H1 (cell line): ENCODE results near the gene SMARCA2. TPM values are rescaled to one million over a fixed set of nuclear protein-coding genes. Genes with fewer than 3 reads are reported as not detected.

Experiments
- CTCF ChIA-PET: fragments of 300-600 bp; sonication (Branson Sonifier 250); formaldehyde crosslinking; loops from one replicate; lab custom pipeline; 2021; ENCODE audit not compliant: partially characterized antibody; lab: Charles Lee
- POLR2A ChIA-PET: fragments of 300-600 bp; sonication (Branson Sonifier 250); formaldehyde crosslinking; loops from one replicate; lab custom pipeline; 2021; ENCODE audit warnings: inconsistent platforms; ENCODE audit not compliant: partially characterized antibody; lab: Charles Lee
- DNase-seq, 2 experiments: peaks; one replicate each; pipeline versions ENCODE4 v3.0.0 to v3.0.0-alpha.2; 2010 to 2022; ENCODE audit warnings: low spot score in 2 of 2, low read depth in 1 of 2, mixed read lengths in 1 of 2
- FAIRE-seq: peaks from 2 replicates; lab custom pipeline; 2011; peaks lifted over from hg19 to GRCh38; lab: Jason Lieb, UNC
- H2AFZ ChIP-seq: 2 replicates; pipeline ENCODE4 v1.8.1; 2012; ENCODE audit warnings: low read length, inconsistent platforms
- H2AK5ac ChIP-seq: 2 replicates; pipeline ENCODE4 v1.6.1; 2013; ENCODE audit warnings: low read depth, low read length
- H2BK120ac ChIP-seq: replicated peaks from 2 replicates; pipeline ENCODE3; 2013; ENCODE audit warnings: low read depth, low read length, inconsistent platforms
- H2BK12ac ChIP-seq: 2 replicates; pipeline ENCODE4 v1.6.1; 2013; ENCODE audit warnings: low read depth, low read length
- H2BK15ac ChIP-seq: 2 replicates; pipeline ENCODE4 v1.6.1; 2013; ENCODE audit warnings: low read length
- H2BK20ac ChIP-seq: 2 replicates; pipeline ENCODE4 v1.6.1; 2013; ENCODE audit warnings: low read length
- H2BK5ac ChIP-seq: 2 replicates; pipeline ENCODE4 v1.6.1; 2013; ENCODE audit warnings: low read depth, low read length
- H3K14ac ChIP-seq: 2 replicates; pipeline ENCODE4 v1.6.1; 2013; ENCODE audit warnings: inconsistent platforms; ENCODE audit not compliant: insufficient read length
- H3K18ac ChIP-seq: 2 replicates; pipeline ENCODE4 v1.6.1; 2013; ENCODE audit warnings: low read length; ENCODE audit errors: extremely low read depth
- H3K23ac ChIP-seq: 2 replicates; pipeline ENCODE4 v1.6.1; 2013; ENCODE audit warnings: inconsistent platforms; ENCODE audit not compliant: insufficient read length
- H3K23me2 ChIP-seq: 2 replicates; pipeline ENCODE4 v1.6.1; 2013; ENCODE audit warnings: low read depth, low read length
- H3K27ac ChIP-seq: 2 replicates; pipeline ENCODE4 v1.6.1; 2011; ENCODE audit warnings: low read depth, low read length, inconsistent platforms
- H3K27me3 ChIP-seq, 4 experiments: replicated peaks in 1 of 4; 1 replicate in 1 of 4; 2 replicates in 3 of 4; pipeline versions ENCODE4 v1.6.1 to v1.8.1; 2011 to 2013; ENCODE audit warnings: low read length in 3 of 4, mild to moderate bottlenecking in 3 of 4, inconsistent platforms in 2 of 4, mixed read lengths in 2 of 4, moderate library complexity in 1 of 4; ENCODE audit not compliant: control insufficient read depth in 3 of 4, insufficient read depth in 3 of 4; ENCODE audit errors: extremely low read depth in 1 of 4
- H3K36me3 ChIP-seq, 4 experiments: 2 replicates each; pipeline versions ENCODE4 v1.6.1 to v1.8.1; 2011 to 2013; ENCODE audit warnings: mild to moderate bottlenecking in 4 of 4, low read length in 3 of 4, moderate library complexity in 2 of 4, control low read depth in 1 of 4, inconsistent platforms in 1 of 4; ENCODE audit not compliant: insufficient read depth in 4 of 4, control insufficient read depth in 2 of 4
- H3K4ac ChIP-seq: replicated peaks from 2 replicates; pipeline ENCODE3; 2013; ENCODE audit warnings: low read length, low read depth, mixed read lengths, inconsistent platforms; ENCODE audit not compliant: insufficient read length
- H3K4me1 ChIP-seq, 4 experiments: replicated peaks in 1 of 4; 1 replicate in 1 of 4; 2 replicates in 3 of 4; pipeline versions ENCODE4 v1.6.1 to v1.8.1; 2011 to 2013; ENCODE audit warnings: low read length in 3 of 4, inconsistent platforms in 2 of 4, mixed read lengths in 1 of 4; ENCODE audit not compliant: insufficient read depth in 4 of 4, control insufficient read depth in 3 of 4
- H3K4me2 ChIP-seq, 2 experiments: 2 replicates each; pipeline versions ENCODE4 v1.6.1 to v1.8.1; 2011 to 2013; ENCODE audit warnings: low read depth in 2 of 2, low read length in 2 of 2, control low read depth in 1 of 2, inconsistent platforms in 1 of 2, mild to moderate bottlenecking in 1 of 2; ENCODE audit not compliant: insufficient read depth in 1 of 2
- H3K4me3 ChIP-seq, 4 experiments: fragments of 200-600, 300-600 bp in 1 of 4; sonication (generic), shearing (Covaris generic), sonication (Bioruptor Twin) in 1 of 4; 2 replicates each; pipeline versions ENCODE4 v1.5.1 to v1.8.1; 2011 to 2016; ENCODE audit warnings: low read length in 4 of 4, low read depth in 3 of 4, control low read depth in 2 of 4, inconsistent platforms in 2 of 4, mild to moderate bottlenecking in 2 of 4, mixed read lengths in 1 of 4, moderate library complexity in 1 of 4; ENCODE audit not compliant: insufficient read depth in 2 of 4; ENCODE audit errors: extremely low read depth in 1 of 4
- H3K56ac ChIP-seq: replicated peaks from 2 replicates; pipeline ENCODE3; 2013; ENCODE audit warnings: low read depth, mild to moderate bottlenecking, mixed read lengths, low read length, inconsistent platforms; ENCODE audit not compliant: insufficient read length
- H3K79me1 ChIP-seq: 2 replicates; pipeline ENCODE4 v1.6.1; 2013; ENCODE audit warnings: low read depth, low read length, control low read depth
- H3K79me2 ChIP-seq, 2 experiments: 2 replicates each; pipeline versions ENCODE4 v1.6.1 to v1.8.1; 2012 to 2013; ENCODE audit warnings: low read length in 2 of 2, mild to moderate bottlenecking in 2 of 2, inconsistent platforms in 1 of 2; ENCODE audit not compliant: insufficient read depth in 2 of 2, control insufficient read depth in 1 of 2
- H3K9ac ChIP-seq, 4 experiments: replicated peaks in 1 of 4; 1 replicate in 1 of 4; 2 replicates in 3 of 4; pipeline versions ENCODE4 v1.6.1 to v1.8.1; 2011 to 2013; ENCODE audit warnings: low read depth in 3 of 4, low read length in 3 of 4, control low read depth in 2 of 4, mild to moderate bottlenecking in 2 of 4, moderate library complexity in 2 of 4, inconsistent platforms in 1 of 4; ENCODE audit errors: extremely low read depth in 1 of 4
- H3K9me3 ChIP-seq, 2 experiments: 2 replicates each; pipeline versions ENCODE4 v1.6.1 to v1.8.1; 2012 to 2013; ENCODE audit warnings: mild to moderate bottlenecking in 2 of 2, moderate library complexity in 2 of 2, control low read depth in 1 of 2, inconsistent platforms in 1 of 2, low read depth in 1 of 2, low read length in 1 of 2, mixed read lengths in 1 of 2; ENCODE audit not compliant: insufficient read depth in 2 of 2
- H4K20me1 ChIP-seq, 2 experiments: replicated peaks in 1 of 2; 2 replicates each; pipeline versions ENCODE3 to v1.8.1; 2011 to 2013; ENCODE audit warnings: inconsistent platforms in 2 of 2, low read length in 2 of 2, mild to moderate bottlenecking in 1 of 2; ENCODE audit not compliant: insufficient read depth in 2 of 2, control insufficient read depth in 1 of 2
- H4K5ac ChIP-seq: 2 replicates; pipeline ENCODE4 v1.6.1; 2013; ENCODE audit warnings: low read length, low read depth, mixed read lengths, inconsistent platforms; ENCODE audit not compliant: insufficient read length
- H4K8ac ChIP-seq: 2 replicates; pipeline ENCODE4 v1.8.0; 2013; ENCODE audit warnings: mild to moderate bottlenecking, moderate library complexity, low read length, inconsistent platforms; ENCODE audit not compliant: insufficient read depth; ENCODE audit errors: extremely low read depth
- H4K91ac ChIP-seq: replicated peaks from 2 replicates; pipeline ENCODE3; 2013; ENCODE audit warnings: low read length, mixed read lengths, inconsistent platforms; ENCODE audit not compliant: insufficient read length
- CEBPB ChIP-seq: IDR thresholded peaks from 2 replicates; pipeline ENCODE4 v1.6.1; 2012; ENCODE audit warnings: low read depth, low read length
- CREB1 ChIP-seq: IDR thresholded peaks from 2 replicates; pipeline ENCODE4 v1.6.1; 2012; ENCODE audit warnings: inconsistent platforms
- EGR1 ChIP-seq: IDR thresholded peaks from 2 replicates; pipeline ENCODE4 v1.6.1; 2011; ENCODE audit warnings: low read depth, low read length, borderline replicate concordance
- GABPA ChIP-seq: IDR thresholded peaks from 2 replicates; pipeline ENCODE4 v1.6.1; 2011; ENCODE audit warnings: mild to moderate bottlenecking, low read length, moderate library complexity, borderline replicate concordance; ENCODE audit not compliant: insufficient read depth
- NRF1 ChIP-seq: IDR thresholded peaks from 2 replicates; pipeline ENCODE4 v1.6.1; 2011; ENCODE audit warnings: mild to moderate bottlenecking, low read depth, low read length, improper control_type of control experiment
- POU5F1 ChIP-seq: IDR thresholded peaks from 2 replicates; pipeline ENCODE4 v1.6.1; 2011; ENCODE audit warnings: low read depth, mild to moderate bottlenecking, low read length, moderate library complexity
- RBBP5 ChIP-seq: IDR thresholded peaks from 2 replicates; pipeline ENCODE4 v1.7.1; 2012; ENCODE audit warnings: low read depth, mild to moderate bottlenecking, inconsistent platforms, low read length, moderate library complexity, borderline replicate concordance
- SIRT6 ChIP-seq: IDR thresholded peaks from one replicate; pipeline ENCODE4 v1.7.1; 2012; ENCODE audit warnings: low read length, inconsistent platforms
- SP4 ChIP-seq: IDR thresholded peaks from 2 replicates; pipeline ENCODE4 v1.6.1; 2012; ENCODE audit warnings: low read length, inconsistent platforms
- SUZ12 ChIP-seq: fragments of 200-600 bp; sonication (generic); IDR thresholded peaks from 2 replicates; pipeline ENCODE4 v1.6.1; 2012; ENCODE audit warnings: mild to moderate bottlenecking, inconsistent platforms, low read length, moderate library complexity, mixed read lengths
- TAF1 ChIP-seq: IDR thresholded peaks from 2 replicates; pipeline ENCODE4 v1.6.1; 2011; ENCODE audit warnings: mild to moderate bottlenecking, low read depth, low read length
- TAF7 ChIP-seq: optimal IDR thresholded peaks from 2 replicates; pipeline ENCODE3; 2011; ENCODE audit warnings: low read depth, mild to moderate bottlenecking, inconsistent platforms, low read length, moderate library complexity, borderline replicate concordance
- TCF12 ChIP-seq: IDR thresholded peaks from 2 replicates; pipeline ENCODE4 v1.6.1; 2011; ENCODE audit warnings: low read depth, mild to moderate bottlenecking, low read length
- TEAD4 ChIP-seq: IDR thresholded peaks from 2 replicates; pipeline ENCODE4 v1.6.1; 2012; ENCODE audit warnings: low read depth, low read length, inconsistent platforms, mixed read lengths
- WGBS, 2 experiments: shearing (Covaris generic) in 1 of 2; methylation state at CpG; one replicate each; pipeline versions ENCODE4 v1.1.6 to v1.1.7; 2013 to 2015; ENCODE audit warnings: low lambda C conversion rate in 2 of 2, mixed read lengths in 2 of 2, inconsistent platforms in 1 of 2, low coverage in 1 of 2, missing lambda C conversion rate in 1 of 2; ENCODE audit not compliant: insufficient replicate concordance in 2 of 2, insufficient coverage in 1 of 2, insufficient read length in 1 of 2; ENCODE audit errors: extremely low coverage in 1 of 2, missing lambda C conversion rate in 1 of 2; 5-methylcytosine and 5-hydroxymethylcytosine counted together
- polyA plus RNA-seq, 7 experiments: library from polyadenylated mRNA; depleted of rRNA in 3 of 7; stranded (reverse) in 5 of 7; unstranded in 2 of 7; fragments of >200 nt in 5 of 7; fragments of 200-250 nt in 2 of 7; gene quantifications; 1 replicate in 5 of 7; 2 replicates in 1 of 7; 4 replicates in 1 of 7; pipeline versions ENCODE4 v1.2.1 to v1.2.3, GENCODE V29; 2011 to 2013; ENCODE audit warnings: missing spikeins in 2 of 7, mixed read lengths in 2 of 7
- total RNA-seq: library from RNA; stranded (reverse); fragmentation: NEBNext Ultra II Directional; extraction: Animal tissue kit (Norgen Biotek cat#: 25700); gene quantifications from 2 replicates; pipeline ENCODE4 v1.2.1, GENCODE V29; 2021
- TF ChIP-seq, protein P1 (sequence below): IDR thresholded peaks from 2 replicates; pipeline ENCODE4 v1.6.1; 2012; ENCODE audit warnings: inconsistent platforms

SMARCA2 gene
- total and polyA plus RNA-seq, 2 of the 8 experiments (the other 6 are each of a cell fraction or from before 2014, with no cell fraction given): 6.3 to 21.7 TPM

DNA sequence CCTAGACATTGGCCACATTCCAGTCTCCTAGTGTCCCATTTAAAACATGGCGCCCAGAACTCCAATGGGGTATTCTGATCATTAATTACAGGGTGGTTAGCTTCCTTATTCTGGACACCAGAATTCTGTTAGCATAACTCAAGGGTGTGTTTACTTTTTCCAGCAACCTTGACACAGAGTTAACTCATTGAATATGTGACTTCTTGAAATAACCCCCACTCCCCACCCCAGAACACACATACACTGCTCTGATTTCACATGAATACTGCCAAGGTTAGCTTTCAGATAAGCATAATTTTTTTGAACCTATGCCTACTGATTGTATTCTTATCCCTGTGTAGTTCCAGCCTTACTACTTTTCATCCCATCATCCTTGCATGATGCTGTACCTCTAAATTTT is 151.1 kb downstream of the SMARCA2 start:
- CTCF ChIA-PET: interaction anchor here (0.9 to 2.5 kb wide), 5 partner anchors 11 to 51 kb away, joined by 3 to 9 read pairs (median 3); no protein-coding TSS in a partner anchor

More for the DNA sequence above, 151.1 kb downstream of the SMARCA2 start:
- POLR2A ChIA-PET: interaction anchor here (0.5 to 1.6 kb wide), 2 partner anchors 15 to 654 kb away, joined by 3 to 5 read pairs; no protein-coding TSS in a partner anchor
- Histone ChIP-seq H3K18ac (no peak overlapping the region), H3K4me1 (peaks cover 0 to 5% (median 1%) of the 10 kb centered on the region in 4 experiments; a peak in 3 of 7 replicates), H3K27ac (no peak overlapping the region), H3K9me3 (no peaks in the 10 kb centered on the region), H3K9ac (no peak overlapping the region), H2BK15ac (no peak overlapping the region), H3K79me2 (no peaks in the 10 kb centered on the region), H2BK120ac (no peak overlapping the region), H3K23me2 (no peaks in the 10 kb centered on the region), H3K79me1 (no peaks in the 10 kb centered on the region), H2BK12ac (no peak overlapping the region), H2AFZ (no peak overlapping the region), H4K20me1 (no peaks in the 10 kb centered on the region), H3K4me3 (no peak overlapping the region), H3K4ac (no peak overlapping the region), H2BK20ac (no peak overlapping the region), H3K36me3 (no peaks in the 10 kb centered on the region), H3K56ac (no peak overlapping the region), H3K14ac (no peak overlapping the region), H4K91ac (no peak overlapping the region), H3K4me2 (no peak overlapping the region), H3K27me3 (no peaks in the 10 kb centered on the region), H2AK5ac (no peak overlapping the region), H4K5ac (no peak overlapping the region), H4K8ac (no peak overlapping the region), H3K23ac (no peak overlapping the region), H2BK5ac (no peak overlapping the region)
- no peak for TF ChIP-seq NRF1
- TF ChIP-seq TAF1: no peak
- no peak for TF ChIP-seq POU5F1
- TF ChIP-seq, protein P1, sequence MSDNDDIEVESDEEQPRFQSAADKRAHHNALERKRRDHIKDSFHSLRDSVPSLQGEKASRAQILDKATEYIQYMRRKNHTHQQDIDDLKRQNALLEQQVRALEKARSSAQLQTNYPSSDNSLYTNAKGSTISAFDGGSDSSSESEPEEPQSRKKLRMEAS: no peak
- no peak for TF ChIP-seq CEBPB
- TF ChIP-seq GABPA: no peak
- TF ChIP-seq SP4: no peak
- no peak for TF ChIP-seq TAF7
- no peak for TF ChIP-seq TEAD4
- TF ChIP-seq TCF12: no peak
- TF ChIP-seq RBBP5: no peak
- TF ChIP-seq CREB1: no peak
- no peak for TF ChIP-seq SUZ12
- TF ChIP-seq SIRT6: no peak
- no peak for TF ChIP-seq EGR1
- FAIRE-seq (no peak), DNase-seq (no peak)
- 90% methylated on average over 1 of the region's 1 CpG; no CpG with 5 or more reads in 1 of the 2 experiments for WGBS, 2 experiments
